Uterus (tissue), 4 donors: ENCODE data around the gene PSMD1. TPM values are rescaled to one million over a fixed set of nuclear protein-coding genes. Genes with fewer than 3 reads are reported as not detected.

Experiments used
- DNase-seq, 2 donors: peaks; one replicate each; pipeline ENCODE4 v3.0.0-alpha.2; 2019 to 2020
- H3K27ac ChIP-seq, 2 donors: fragments of 200-600 bp; sonication (generic); 1 replicate in 1 of 2; 2 replicates in 1 of 2; pipeline ENCODE4 v1.5.1; 2016 to 2018
- H3K27me3 ChIP-seq, 2 donors: fragments of 200-600 bp; sonication (generic); one replicate each; pipeline ENCODE4 v1.5.1; 2018 to 2019; ENCODE audit warnings: control low read depth in 1 of 2
- H3K36me3 ChIP-seq, 2 donors: fragments of 200-600 bp; sonication (generic); one replicate each; pipeline ENCODE4 v1.5.1; 2019; ENCODE audit warnings: control low read depth in 1 of 2
- H3K4me1 ChIP-seq, 2 donors: fragments of 200-600 bp; sonication (generic); one replicate each; pipeline ENCODE4 v1.5.1; 2018 to 2019; ENCODE audit warnings: control low read depth in 1 of 2
- H3K4me3 ChIP-seq, 2 donors: fragments of 200-600 bp; sonication (generic); 1 replicate in 1 of 2; 2 replicates in 1 of 2; pipeline ENCODE4 v1.5.1; 2018 to 2019; ENCODE audit warnings: mild to moderate bottlenecking in 1 of 2
- H3K9me3 ChIP-seq, 2 donors: fragments of 200-600 bp; sonication (generic); one replicate each; pipeline ENCODE4 v1.5.1; 2019; ENCODE audit warnings: control low read depth in 1 of 2
- CTCF ChIP-seq, 4 experiments: fragments of 200-600 bp in 2 of 4; fragments of 450-650 bp in 2 of 4; sonication (generic) in 2 of 4; IDR thresholded peaks; one replicate each; pipeline ENCODE4 v1.5.1; 2016 to 2019; ENCODE audit warnings: antibody characterized with exemption in 4 of 4, mild to moderate bottlenecking in 2 of 4, moderate library complexity in 1 of 4
- POLR2A ChIP-seq, 2 donors: fragments of 450-650 bp; IDR thresholded peaks; one replicate each; pipeline ENCODE4 v1.6.1; 2016; ENCODE audit warnings: antibody characterized with exemption in 2 of 2, mild to moderate bottlenecking in 1 of 2, moderate library complexity in 1 of 2
- intact Hi-C: fragments of 100-400 bp; cut with DNase I; formaldehyde crosslinking; loops from one replicate; pipeline ENCODE4 v1.15.1; 2023; ENCODE audit warnings: low total_unique reads
- total RNA-seq, 4 donors: library from RNA; depleted of rRNA in 3 of 4; stranded (reverse); fragments of >200 nt in 3 of 4; gene quantifications; one replicate each; pipeline versions ENCODE4 v1.1.0 to v1.2.4, GENCODE V29; 2014 to 2023
- donor health status: DM: yes; HTN: yes; CAD: no.

Gene PSMD1
- total RNA-seq, 4 donors from 2014 or later, result 54.4 to 96.6 (median 68.6) TPM

- no peaks in the 10 kb centered on the region for H3K36me3 ChIP-seq
- H3K27ac ChIP-seq, result no peak overlapping the region
- H3K4me1 ChIP-seq, result no peaks in the 10 kb centered on the region
- no peaks in the 10 kb centered on the region for H3K9me3 ChIP-seq
- no peak overlapping the region for H3K4me3 ChIP-seq
- no peak for DNase-seq
- intact Hi-C loops, result no loop called here
- TF ChIP-seq POLR2A (IDR thresholded peaks at IDR 0.05) (no peak), CTCF (IDR thresholded peaks at IDR 0.05) (no peak)
- no peaks in the 10 kb centered on the region for H3K27me3 ChIP-seq
Measured at GRCh38 chr2:231211486-231211885, 154.8 kb downstream of the PSMD1 start.

GRCh38 chr2:231212329-231212845 is 155.7 kb downstream of the PSMD1 start:
- intact Hi-C loops, result no loop called here
- Histone ChIP-seq H3K27ac (no peak overlapping the region), H3K27me3 (no peaks in the 10 kb centered on the region), H3K4me3 (no peak overlapping the region), H3K9me3 (no peaks in the 10 kb centered on the region), H3K36me3 (no peaks in the 10 kb centered on the region), H3K4me1 (no peaks in the 10 kb centered on the region)
- DNase-seq, result no peak
- TF ChIP-seq CTCF (IDR thresholded peaks at IDR 0.05) (no peak), POLR2A (IDR thresholded peaks at IDR 0.05) (no peak)

- no peaks in the 10 kb centered on the region for H3K4me1 ChIP-seq
- no peak overlapping the region for H3K4me3 ChIP-seq
- H3K9me3 ChIP-seq, result no peaks in the 10 kb centered on the region
- H3K27me3 ChIP-seq, result no peaks in the 10 kb centered on the region
- no peak overlapping the region for H3K27ac ChIP-seq
- H3K36me3 ChIP-seq, result no peaks in the 10 kb centered on the region
- intact Hi-C loops, result no loop called here
- no peak for DNase-seq
- TF ChIP-seq POLR2A (IDR thresholded peaks at IDR 0.05) (no peak), CTCF (IDR thresholded peaks at IDR 0.05) (no peak)
Measured at GRCh38 chr2:231213931-231214642, 157.4 kb downstream of the PSMD1 start.

- intact Hi-C loops, result no loop called here
- Histone ChIP-seq H3K9me3 (no peaks in the 10 kb centered on the region), H3K27ac (no peak overlapping the region), H3K4me3 (no peak overlapping the region), H3K4me1 (no peaks in the 10 kb centered on the region), H3K27me3 (no peaks in the 10 kb centered on the region), H3K36me3 (no peaks in the 10 kb centered on the region)
- no peak for DNase-seq
- no peak for TF ChIP-seq POLR2A (IDR thresholded peaks at IDR 0.05)
- TF ChIP-seq CTCF (IDR thresholded peaks at IDR 0.05), result no peak
Measured at GRCh38 chr2:231218366-231218765, 161.7 kb downstream of the PSMD1 start.

- TF ChIP-seq CTCF (IDR thresholded peaks at IDR 0.05) (no peak), POLR2A (IDR thresholded peaks at IDR 0.05) (no peak)
- Histone ChIP-seq H3K9me3 (no peaks in the 10 kb centered on the region), H3K4me3 (no peak overlapping the region), H3K27me3 (no peaks in the 10 kb centered on the region), H3K36me3 (no peaks in the 10 kb centered on the region), H3K4me1 (no peaks in the 10 kb centered on the region), H3K27ac (no peak overlapping the region)
- intact Hi-C loops, result no loop called here
- DNase-seq, result no peak
Measured at GRCh38 chr2:231219289-231219688, 162.6 kb downstream of the PSMD1 start.
